ENCODE measurements around the gene CAPN5.

Gene CAPN5

DNA sequence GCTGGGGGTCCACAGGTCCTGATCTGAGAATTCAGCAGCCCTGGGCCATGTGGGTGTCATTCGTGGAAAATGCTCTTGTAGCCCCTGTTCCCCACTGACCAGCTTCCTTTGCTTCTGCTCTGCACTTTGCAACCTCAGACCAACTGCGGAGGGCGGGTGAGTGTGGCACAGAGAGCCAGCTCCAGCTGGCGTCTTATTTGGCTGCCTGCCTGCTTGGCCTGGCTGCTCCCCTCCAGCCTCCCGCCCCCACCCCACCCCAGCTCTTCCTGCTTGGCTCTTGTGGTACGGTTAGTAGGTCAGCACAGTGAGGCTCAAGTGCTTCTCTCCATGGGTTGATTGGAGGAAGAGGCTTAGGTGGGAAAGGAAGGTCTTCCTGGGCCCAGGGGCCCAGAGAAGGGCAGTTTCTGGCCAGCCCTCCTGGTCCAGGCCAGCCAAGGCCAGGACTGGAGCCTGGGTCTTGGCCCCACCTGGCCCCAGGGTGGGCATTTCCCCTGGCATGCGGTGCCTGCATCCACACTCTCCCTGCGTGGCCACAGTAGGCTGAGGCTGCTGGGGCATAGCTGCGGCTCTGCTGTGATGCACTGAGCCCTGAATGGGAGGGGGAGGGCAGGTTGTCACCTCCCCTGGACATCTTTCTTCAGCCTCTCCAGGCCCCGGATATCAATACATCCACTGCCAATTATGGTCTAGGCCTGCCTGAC lies 87.8 kb downstream of the CAPN5 start:
- ATAC-seq = no peak

DNA sequence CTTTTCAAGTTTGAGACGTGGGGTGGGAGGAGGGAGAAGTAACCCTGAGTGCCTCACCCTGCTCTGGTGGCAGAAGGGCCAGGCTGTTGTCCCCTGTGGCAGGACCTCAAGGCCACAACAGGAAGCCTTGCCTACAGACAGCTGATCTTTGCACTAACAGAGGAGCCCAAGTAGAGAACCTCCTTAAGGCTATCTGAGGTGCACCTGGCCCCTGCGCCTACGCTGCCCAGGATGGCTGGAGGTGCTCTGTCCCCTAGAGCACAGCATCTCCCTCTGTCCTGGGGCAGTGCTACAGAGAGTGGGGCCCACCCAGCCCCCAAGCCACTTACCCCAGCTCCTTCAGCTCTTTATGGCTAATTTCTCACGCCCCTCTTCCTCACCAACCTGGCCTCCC lies 88.3 kb downstream of the CAPN5 start:
- ATAC-seq = no peak

DNA sequence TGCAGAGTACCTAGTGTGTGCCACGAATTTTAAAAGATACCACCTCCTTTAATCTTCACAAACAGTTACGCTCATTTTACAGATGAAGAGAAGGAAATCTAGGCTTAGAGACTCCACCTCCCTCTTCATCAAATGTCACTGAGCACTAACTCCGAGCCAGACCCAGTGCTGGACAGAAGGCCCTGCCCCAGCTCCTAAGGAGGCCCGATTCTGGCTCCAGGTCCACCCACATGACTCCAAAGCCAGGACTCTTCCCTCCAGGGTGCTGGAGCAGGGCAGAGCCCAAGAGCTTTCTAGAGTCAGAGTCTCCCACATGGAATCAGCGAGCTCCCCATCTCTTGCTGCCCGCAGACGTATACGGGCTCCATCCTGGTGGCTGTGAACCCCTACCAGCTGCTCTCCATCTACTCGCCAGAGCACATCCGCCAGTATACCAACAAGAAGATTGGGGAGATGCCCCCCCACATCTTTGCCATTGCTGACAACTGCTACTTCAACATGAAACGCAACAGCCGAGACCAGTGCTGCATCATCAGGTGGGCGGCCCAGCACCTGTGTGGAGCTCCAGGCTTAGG lies 88.9 kb downstream of the CAPN5 start:
- no peak for ATAC-seq

DNA sequence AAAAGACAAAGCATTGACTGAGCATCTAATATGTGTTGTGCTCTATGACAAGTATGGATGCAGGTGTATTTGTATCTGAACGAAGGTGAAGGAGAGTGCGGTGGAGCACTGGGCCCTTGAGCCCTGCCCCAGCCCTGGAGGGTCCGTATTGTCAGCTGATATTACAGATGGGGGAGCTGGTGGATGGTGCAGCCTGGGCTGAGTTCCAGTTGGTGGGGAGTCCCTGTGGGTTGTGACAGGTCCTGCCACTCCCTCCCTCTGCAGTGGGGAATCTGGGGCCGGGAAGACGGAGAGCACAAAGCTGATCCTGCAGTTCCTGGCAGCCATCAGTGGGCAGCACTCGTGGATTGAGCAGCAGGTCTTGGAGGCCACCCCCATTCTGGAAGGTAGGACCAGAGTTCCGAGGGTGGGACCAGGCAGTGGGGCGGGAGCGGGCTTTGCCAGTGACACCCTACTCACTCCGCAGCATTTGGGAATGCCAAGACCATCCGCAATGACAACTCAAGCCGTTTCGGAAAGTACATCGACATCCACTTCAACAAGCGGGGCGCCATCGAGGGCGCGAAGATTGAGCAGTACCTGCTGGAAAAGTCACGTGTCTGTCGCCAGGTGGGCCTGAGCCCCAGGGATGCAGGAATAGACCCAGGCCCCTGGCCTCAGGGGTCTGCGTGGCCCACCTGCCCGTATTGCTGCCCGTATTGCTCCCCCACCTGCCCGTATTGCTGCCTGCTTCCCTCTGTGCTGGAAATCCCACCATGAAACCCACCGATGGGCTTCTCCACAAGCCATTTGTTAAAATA lies 89.8 kb downstream of the CAPN5 start:
- ATAC-seq = no peak

DNA sequence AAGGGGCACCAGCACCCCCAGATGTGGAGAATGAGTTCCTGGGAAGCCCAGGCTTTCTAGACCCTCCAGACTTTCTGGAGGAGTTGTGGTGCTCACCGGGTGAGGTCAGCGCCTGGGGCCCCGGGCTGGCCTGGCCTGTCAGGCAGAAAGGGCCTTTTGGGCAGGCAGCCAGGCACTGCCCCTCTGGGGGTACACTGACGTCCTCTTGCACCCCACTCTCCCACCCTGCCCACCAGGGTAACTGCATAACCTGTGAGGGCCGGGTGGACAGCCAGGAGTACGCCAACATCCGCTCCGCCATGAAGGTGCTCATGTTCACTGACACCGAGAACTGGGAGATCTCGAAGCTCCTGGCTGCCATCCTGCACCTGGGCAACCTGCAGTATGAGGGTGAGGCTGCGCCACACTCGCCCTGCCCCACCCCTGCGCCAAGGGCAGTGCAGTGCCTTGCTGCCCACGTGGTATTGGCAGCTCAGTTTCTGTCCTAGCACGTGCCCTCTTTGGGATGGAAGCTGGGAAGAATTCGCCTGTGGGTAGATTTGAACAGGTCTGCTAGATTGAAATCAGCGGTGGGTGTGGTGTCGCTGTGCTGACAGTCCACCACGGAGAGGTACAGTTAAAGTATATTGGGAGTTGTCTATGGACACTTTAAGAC lies 91.4 kb downstream of the CAPN5 start:
- ATAC-seq = no peak

DNA sequence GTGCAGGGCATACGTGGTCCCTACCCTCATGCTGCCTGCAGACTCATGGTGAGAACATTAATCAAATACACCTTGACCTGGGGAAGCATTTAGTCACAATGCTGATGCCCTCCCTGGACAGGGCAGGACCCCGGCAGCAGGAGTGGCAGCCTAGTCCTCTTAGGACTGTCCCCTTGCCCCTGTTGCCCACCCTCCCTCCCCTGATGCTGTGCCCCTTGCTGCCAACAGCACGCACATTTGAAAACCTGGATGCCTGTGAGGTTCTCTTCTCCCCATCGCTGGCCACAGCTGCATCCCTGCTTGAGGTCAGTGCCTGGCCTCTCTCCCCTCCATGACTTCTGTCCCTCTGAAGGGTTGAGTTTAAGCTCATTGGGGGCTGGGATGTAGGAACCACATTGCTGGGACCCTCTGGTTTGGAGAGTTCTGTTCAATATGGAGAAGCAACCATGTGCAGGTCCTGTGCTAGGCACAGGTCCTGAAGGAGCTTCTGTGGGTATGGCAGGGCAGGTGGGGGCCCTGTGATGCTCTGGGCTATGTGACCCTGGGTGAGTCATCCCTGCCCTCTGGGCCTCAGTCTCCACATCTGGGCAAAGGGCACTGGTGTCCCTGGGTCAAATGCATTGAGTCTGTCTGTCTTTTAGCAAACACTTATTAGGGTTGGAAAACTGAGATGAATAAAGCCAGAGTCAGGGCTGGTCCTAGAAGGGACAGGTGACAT lies 92.6 kb downstream of the CAPN5 start:
- no peak for ATAC-seq

DNA sequence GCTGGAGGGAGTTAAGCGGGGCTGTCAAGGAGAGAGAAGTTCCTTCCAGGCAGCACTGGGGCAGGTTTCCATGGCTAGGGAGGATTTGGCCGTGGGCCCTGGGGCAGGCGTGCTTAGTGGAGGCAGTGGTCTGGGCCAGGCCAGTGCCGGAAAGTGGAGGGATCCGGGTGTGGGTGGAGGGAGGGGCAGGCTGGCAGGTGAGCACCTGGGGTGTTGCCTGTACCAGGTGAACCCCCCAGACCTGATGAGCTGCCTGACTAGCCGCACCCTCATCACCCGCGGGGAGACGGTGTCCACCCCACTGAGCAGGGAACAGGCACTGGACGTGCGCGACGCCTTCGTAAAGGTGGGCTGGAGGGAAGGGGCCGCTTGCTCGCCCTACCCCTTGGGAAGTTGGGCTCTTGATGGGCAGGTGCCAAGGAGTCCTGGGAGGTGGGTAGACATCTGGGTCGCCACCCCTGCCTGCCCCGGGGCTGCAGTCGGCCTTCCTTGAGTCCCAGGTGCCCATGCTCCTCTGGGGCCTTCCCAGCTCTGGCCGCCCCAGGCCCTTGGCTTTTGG lies 93.2 kb downstream of the CAPN5 start:
- ATAC-seq = no peak

DNA sequence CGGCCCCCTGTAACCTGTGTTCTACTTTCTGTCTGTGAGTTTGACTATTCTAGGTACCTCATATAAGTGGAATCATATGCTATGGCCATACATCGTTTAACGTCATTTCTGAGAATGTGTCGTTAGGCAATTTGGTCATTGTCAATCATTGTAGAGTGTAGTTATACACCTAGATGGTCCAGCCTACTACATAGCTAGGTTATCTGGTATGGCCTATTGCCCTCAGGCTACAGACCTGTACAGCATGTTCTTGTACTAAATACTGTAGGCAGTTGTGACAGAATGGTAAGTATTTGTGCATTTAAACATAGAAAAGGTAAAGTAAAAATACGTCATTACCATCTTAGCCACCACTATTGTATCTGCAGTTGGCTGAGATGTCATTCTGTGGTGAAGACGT lies 96.5 kb downstream of the CAPN5 start:
- ATAC-seq = no peak

DNA sequence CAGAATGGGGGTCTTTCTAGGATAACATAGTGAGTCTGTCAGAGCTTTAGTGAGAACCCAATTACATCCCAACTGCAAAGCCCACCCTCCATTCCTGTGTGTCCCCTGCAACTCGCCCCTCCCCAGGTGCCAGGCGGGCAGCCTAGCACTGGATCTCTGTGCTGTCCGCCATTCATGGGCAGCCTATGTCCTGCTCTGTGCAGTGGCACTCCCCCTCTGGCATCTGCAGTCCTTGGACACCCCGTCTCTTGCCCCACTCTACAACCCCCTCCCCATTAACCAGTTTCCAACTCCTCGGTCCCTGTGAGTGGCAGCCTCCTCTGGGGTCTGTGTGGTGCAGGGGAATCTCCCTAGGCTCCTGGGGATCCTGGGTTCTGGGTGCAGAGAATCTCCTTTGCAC lies 98.3 kb downstream of the CAPN5 start:
- ATAC-seq = no peak

DNA sequence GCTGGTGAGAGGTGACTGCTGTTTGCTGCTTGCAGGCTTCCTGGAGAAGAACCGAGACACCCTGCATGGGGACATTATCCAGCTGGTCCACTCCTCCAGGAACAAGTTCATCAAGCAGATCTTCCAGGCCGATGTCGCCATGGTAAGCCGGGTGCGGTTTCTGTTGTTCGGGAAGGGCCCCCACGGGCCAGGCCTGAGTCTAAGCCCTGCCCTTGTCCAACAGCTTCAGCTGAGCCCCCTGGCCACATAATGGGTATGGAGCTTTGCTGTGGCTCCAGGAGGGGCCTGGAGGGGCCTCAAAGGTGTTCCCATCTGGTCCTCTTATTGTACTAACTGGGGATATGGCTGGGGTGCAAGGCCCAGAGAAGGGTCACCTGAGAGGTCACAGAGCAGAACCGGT lies 99.2 kb downstream of the CAPN5 start:
- no peak for ATAC-seq

DNA sequence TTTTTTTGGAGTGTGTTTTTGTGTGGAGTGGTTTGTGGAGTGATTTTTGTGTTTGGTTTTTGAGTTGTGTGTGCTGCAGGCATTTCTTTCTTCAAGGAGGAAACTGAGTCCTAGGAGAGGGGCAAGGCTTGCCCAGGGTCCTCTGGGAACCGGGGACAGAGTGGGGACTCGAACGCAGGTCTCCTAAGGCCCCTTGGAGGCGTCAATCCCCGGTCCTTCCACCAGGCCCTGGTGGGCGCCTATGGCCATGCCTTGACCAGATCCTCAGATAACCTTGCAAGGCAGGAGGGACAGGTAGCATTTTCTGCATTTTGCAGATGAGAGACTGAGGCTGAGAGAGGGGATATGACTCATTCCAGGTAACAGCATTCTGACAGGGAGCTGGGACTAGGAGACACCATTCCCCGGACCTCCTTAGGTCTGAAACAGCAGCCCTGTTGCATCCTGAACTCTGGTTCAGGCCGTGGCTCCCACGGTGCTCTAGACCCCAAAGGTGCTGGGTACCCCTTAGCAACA lies 100.4 kb downstream of the CAPN5 start:
- no peak for ATAC-seq

DNA sequence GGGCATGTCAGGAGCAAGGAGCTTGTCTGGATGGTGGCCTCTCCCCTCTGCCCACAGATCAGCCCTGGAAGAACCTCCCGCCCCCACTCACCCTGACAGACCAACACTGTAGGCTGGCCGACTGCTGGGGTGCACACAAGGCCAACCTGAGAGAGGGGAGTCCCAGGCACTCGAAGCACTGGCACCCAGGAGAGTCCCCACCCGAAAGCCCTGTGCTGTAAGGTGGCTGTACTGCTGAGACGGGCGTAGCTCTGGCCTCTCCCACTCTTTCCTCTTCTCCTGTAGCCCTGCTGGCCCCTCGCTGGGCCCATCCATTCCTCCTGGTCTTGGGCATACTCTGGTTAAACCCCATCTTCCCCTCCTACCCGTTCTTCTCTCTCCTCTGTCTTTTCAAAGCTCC lies 101.0 kb downstream of the CAPN5 start:
- no peak for ATAC-seq

DNA sequence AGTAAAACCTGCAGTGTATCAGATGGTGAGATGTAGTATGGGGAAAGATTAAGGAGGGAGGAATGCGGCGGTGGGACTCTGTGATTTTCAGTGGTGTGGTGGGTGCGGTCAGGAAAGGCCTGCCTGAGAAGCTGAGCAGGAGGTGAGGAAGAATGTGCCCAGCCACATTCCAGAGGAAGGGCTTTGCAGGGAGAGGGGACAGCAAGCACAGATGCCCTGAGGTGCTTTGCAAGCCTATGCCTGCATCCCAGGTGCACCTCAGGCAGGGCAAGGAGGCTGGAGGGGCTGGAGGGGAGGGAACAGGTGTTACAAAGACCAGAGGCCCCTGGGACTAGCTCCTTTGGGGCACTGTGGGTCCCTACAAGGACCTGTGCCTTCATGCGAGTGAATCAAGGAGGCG lies 103.3 kb downstream of the CAPN5 start:
- no peak for ATAC-seq

DNA sequence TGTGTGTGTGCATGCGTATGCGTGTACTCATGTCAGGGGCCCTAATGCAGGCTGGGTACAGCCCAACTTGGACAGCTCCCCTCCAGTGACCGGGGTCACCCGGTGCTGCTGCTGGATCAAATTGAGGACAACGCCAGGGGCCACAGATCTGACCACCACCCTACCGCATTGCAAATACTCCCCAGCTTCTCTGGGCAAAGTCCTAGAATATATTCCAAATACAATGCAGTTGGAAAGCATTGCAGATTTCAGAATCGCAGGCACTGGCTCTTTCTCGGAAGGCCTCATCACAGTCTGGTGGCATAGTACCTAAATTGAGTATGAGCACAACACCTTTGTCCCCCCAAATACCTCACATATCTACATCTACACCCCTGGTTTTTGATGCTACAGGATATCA lies 104.5 kb downstream of the CAPN5 start:
- no peak for ATAC-seq

DNA sequence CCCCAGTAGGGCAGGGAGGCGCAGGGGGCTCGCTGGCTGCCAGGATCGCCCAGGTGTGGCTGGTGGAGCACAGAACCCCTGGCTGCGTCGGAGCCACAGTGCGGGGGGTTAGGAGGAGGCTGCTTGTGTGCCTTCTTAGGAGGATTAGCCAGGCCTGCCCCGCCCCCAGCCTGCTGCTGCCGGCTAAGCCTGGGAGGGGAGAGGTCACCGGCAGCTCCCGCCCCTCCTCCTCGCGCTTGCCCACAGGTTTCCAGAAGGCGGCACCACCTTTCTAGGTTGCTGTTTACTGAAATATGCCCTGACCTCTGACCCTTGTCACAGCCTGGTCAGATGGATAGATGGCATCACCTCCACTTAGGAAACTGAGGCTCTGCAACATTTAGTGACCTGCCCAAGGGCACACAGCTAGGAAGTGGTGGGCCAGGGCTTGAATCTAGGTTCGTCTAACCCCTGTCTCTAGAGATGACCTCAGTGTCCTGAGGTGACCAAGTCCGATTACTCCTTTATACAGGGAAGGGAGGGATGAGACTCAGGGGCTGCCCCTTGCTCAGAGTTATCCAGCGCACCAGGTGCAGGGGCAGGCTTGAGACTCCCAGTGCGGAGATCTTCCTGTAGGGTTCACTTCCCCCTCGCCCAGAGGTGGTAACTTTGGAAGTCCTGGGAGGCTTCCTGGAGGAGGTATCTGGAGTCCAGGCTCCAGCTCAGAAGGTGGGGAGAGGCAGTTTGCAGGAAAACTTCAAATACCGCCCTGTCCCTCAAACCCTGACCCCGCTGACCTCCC lies 105.3 kb downstream of the CAPN5 start:
- ATAC-seq = no peak

DNA sequence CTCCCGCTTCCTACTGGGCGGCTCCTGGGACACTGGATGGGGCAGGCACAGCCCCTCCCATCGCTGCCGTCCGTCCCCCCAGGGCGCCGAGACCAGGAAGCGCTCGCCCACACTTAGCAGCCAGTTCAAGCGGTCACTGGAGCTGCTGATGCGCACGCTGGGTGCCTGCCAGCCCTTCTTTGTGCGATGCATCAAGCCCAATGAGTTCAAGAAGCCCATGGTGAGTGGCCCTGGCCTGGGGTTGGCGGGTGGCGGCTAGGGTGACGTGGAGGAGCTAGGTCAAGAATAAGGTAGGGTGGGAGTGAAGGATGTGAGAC lies 105.9 kb downstream of the CAPN5 start:
- no peak for ATAC-seq

DNA sequence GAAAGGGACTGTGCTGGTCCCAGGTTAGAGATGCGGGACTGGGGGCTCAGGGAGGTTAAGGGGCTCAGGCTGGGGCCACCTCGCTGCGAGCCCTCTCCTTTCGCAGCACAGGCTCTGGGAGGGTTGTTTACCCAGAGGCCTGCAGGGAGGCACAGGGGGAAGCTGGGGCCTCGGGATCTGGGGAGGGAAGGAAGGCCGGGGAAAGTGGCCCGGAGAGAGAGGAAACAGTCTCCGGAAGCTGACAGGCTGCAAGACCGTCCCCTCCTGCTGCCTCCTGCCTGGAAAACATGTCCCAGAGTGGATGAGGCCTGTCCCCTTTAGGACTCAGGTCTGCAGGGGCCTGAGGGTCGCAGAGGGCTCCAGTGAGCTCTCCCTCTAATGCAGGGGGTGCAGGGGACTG lies 106.7 kb downstream of the CAPN5 start:
- ATAC-seq = no peak

DNA sequence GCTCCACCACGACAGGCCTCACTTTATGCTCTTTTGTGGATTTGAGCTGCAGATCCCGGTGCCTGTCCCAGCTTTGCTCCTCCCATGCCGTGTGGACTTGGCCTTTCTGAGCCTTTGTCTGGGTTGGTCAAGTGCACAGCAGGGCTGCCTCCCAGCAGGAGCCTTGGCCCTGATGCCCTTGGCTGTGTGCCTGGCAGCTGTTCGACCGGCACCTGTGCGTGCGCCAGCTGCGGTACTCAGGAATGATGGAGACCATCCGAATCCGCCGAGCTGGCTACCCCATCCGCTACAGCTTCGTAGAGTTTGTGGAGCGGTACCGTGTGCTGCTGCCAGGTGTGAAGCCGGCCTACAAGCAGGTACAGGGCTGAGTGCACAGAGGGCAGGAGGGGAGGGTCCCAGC lies 107.8 kb downstream of the CAPN5 start:
- ATAC-seq = no peak

DNA sequence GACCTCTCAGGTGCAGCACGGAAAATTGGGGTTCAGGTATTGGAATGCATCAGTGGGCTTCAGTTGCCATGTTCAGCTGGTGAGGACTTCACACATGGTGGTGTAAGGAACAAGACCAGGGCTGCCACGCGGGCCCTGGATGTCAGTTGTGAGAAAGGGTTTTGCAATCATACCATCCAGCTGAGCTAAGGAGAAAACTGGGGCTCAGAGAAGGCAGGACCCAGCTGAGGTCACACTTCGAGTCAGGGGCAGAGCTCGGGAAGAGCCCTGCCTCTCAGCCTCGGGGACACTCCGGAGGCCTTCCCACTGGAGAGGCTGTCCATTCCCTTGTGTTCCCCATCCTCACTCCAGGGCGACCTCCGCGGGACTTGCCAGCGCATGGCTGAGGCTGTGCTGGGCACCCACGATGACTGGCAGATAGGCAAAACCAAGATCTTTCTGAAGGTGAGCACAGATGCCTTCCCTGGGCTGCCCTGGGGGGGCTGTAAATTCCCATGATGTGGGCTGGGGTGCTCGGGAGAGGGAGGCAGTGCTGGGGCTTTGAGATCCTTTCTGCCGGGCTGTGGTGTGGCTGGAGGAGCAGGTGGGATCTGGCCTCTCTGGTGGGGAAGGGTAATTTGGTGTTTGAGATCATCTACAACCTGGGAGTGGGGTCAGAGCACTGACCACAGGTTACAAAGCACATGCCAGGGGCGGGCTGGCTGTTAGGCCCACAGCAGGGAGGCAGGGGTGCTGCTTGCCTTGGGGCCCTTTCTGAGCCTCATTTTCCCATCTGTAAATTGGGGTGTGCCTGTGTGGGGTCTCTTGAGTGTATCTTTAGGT lies 108.5 kb downstream of the CAPN5 start:
- ATAC-seq = no peak

All from activated CD4-positive, CD25-positive, alpha-beta regulatory T cell treated with anti-CD3 and anti-CD28 coated beads, Interleukin-2, amount 50 U/mL, for 24 hours (primary cell).